ENCODE measurements around the gene VIL1.

DNA sequence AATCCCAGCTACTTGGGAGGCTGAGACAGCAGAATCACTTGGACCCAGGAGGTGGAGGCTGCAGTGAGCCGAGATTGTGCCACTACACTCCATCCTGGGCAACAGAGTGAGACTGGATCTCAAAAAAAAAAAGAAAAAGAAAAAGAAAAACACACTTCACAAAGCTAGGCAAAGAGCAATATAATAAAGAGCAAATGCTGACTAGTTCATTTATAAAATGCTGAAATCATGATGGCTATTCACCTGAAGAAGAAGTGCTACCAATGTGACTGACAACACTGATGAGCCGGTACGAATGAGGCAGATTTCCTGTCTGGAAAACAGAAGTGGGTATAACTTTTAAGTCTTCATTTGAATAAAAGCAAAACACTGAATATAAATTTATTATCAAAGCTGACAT is 37.9 kb downstream of the VIL1 start:
- TF ChIP-seq, protein P1, sequence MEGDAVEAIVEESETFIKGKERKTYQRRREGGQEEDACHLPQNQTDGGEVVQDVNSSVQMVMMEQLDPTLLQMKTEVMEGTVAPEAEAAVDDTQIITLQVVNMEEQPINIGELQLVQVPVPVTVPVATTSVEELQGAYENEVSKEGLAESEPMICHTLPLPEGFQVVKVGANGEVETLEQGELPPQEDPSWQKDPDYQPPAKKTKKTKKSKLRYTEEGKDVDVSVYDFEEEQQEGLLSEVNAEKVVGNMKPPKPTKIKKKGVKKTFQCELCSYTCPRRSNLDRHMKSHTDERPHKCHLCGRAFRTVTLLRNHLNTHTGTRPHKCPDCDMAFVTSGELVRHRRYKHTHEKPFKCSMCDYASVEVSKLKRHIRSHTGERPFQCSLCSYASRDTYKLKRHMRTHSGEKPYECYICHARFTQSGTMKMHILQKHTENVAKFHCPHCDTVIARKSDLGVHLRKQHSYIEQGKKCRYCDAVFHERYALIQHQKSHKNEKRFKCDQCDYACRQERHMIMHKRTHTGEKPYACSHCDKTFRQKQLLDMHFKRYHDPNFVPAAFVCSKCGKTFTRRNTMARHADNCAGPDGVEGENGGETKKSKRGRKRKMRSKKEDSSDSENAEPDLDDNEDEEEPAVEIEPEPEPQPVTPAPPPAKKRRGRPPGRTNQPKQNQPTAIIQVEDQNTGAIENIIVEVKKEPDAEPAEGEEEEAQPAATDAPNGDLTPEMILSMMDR (IDR thresholded peaks at IDR 0.05), result no peak
- TF ChIP-seq EP300 (IDR thresholded peaks at IDR 0.05), result no peak
